22Rv1 (cell line): ENCODE data around the gene TAPBPL.

ENCODE experiments used
- CTCF ChIP-seq: fragments of 450-650 bp; IDR thresholded peaks from 2 replicates; pipeline ENCODE4 v1.5.1; 2017; ENCODE audit warnings: mild to moderate bottlenecking
- ZFX ChIP-seq: fragments of 450-650 bp; IDR thresholded peaks from 2 replicates; pipeline ENCODE4 v1.6.1; 2017; ENCODE audit warnings: antibody characterized with exemption, borderline replicate concordance

- no peak for TF ChIP-seq CTCF
- TF ChIP-seq ZFX: no peak
Observed at GRCh38 chr12:6466184-6466573, 14.3 kb downstream of the TAPBPL start.
